ENCODE measurements around the gene RNF17. TPM values are rescaled to one million over a fixed set of nuclear protein-coding genes. Genes with fewer than 3 reads are reported as not detected.

The RNF17 gene
- total and polyA plus RNA-seq, 2 of the 8 experiments (the other 6 are each of a cell fraction or from before 2014, with no cell fraction given), result not detected

GRCh38 chr13:24925318-24926231 lies 161.6 kb downstream of the RNF17 start:
- ChIA-PET CTCF (ENCODE audit: partially characterized antibody) (interaction anchor here (1.7 kb wide), 1 partner anchor 80 kb away, joined by 3 read pairs; no protein-coding TSS in a partner anchor), POLR2A (ENCODE audit: partially characterized antibody) (interaction anchor here (1.1 kb wide), 1 partner anchor 36 kb away, joined by 3 read pairs; no protein-coding TSS in a partner anchor)
- H2BK20ac ChIP-seq (ENCODE audit: low read length), result no peak overlapping the region
- no peak overlapping the region for H2BK15ac ChIP-seq (ENCODE audit: low read length)
- H4K20me1 ChIP-seq (replicated peaks in 1 of 2; ENCODE audit: control insufficient read depth in 1 of 2, insufficient read depth in 2 of 2, low read length in 2 of 2), result peaks cover 0 to 2% of the 10 kb centered on the region in 2 experiments
- H2AFZ ChIP-seq (ENCODE audit: low read length), result no peak overlapping the region
- FAIRE-seq (no peak), DNase-seq (ENCODE audit: low read depth in 1 of 2, low spot score in 2 of 2) (no peak)
- H3K56ac ChIP-seq (replicated peaks; ENCODE audit: insufficient read length, low read depth, low read length), result no peak overlapping the region
- no peak overlapping the region for H3K18ac ChIP-seq (ENCODE audit: extremely low read depth, low read length)
- no peak overlapping the region for H4K91ac ChIP-seq (replicated peaks; ENCODE audit: insufficient read length, low read length)
- H3K14ac ChIP-seq (ENCODE audit: insufficient read length), result no peak overlapping the region
- H2BK120ac ChIP-seq (replicated peaks; ENCODE audit: low read depth, low read length), result no peak overlapping the region
- no peak overlapping the region for H2BK12ac ChIP-seq (ENCODE audit: low read depth, low read length)
- peaks cover 3% of the 10 kb centered on the region; the same call in 1 of the 2 replicates for H3K23me2 ChIP-seq (ENCODE audit: low read depth, low read length)
- H3K23ac ChIP-seq (ENCODE audit: insufficient read length), result no peak overlapping the region
- H3K79me1 ChIP-seq (ENCODE audit: low read depth, low read length), result peaks cover 3% of the 10 kb centered on the region; the same call in 1 of the 2 replicates
- H4K8ac ChIP-seq (ENCODE audit: extremely low read depth, insufficient read depth, low read length), result no peak overlapping the region
- H4K5ac ChIP-seq (ENCODE audit: insufficient read length, low read depth, low read length), result no peak overlapping the region
- peaks cover 0 to 17% of the 10 kb centered on the region in 2 experiments; a peak in 2 of 4 replicates for H3K79me2 ChIP-seq (ENCODE audit: control insufficient read depth in 1 of 2, insufficient read depth in 2 of 2, low read length in 2 of 2)
- no peak overlapping the region for H3K4ac ChIP-seq (replicated peaks; ENCODE audit: insufficient read length, low read depth, low read length)
- H3K4me1 ChIP-seq (replicated peaks in 1 of 4; ENCODE audit: control insufficient read depth in 3 of 4, insufficient read depth in 4 of 4, low read length in 3 of 4), result peaks cover 0 to 2% (median 2%) of the 10 kb centered on the region in 4 experiments; a peak in 2 of 7 replicates
- H2BK5ac ChIP-seq (ENCODE audit: low read depth, low read length), result no peak overlapping the region
- H3K4me3 ChIP-seq (ENCODE audit: extremely low read depth in 1 of 4, insufficient read depth in 2 of 4, low read depth in 3 of 4, low read length in 4 of 4), result no peak overlapping the region
- no peak overlapping the region for H3K9ac ChIP-seq (replicated peaks in 1 of 4; ENCODE audit: extremely low read depth in 1 of 4, low read depth in 3 of 4, low read length in 3 of 4)
- H3K4me2 ChIP-seq (ENCODE audit: insufficient read depth in 1 of 2, low read depth in 2 of 2, low read length in 2 of 2), result no peak overlapping the region
- H3K27ac ChIP-seq (ENCODE audit: low read depth, low read length), result no peak overlapping the region
- no peaks in the 10 kb centered on the region for H3K27me3 ChIP-seq (replicated peaks in 1 of 4; ENCODE audit: control insufficient read depth in 3 of 4, extremely low read depth in 1 of 4, insufficient read depth in 3 of 4, low read length in 3 of 4)
- H2AK5ac ChIP-seq (ENCODE audit: low read depth, low read length), result no peak overlapping the region
- no peaks in the 10 kb centered on the region for H3K36me3 ChIP-seq (ENCODE audit: control insufficient read depth in 2 of 4, insufficient read depth in 4 of 4, low read length in 3 of 4)
- 87% methylated on average over 15 of the region's 15 CpGs; no CpG with 5 or more reads in 1 of the 2 experiments for WGBS, 2 experiments (ENCODE audit: extremely low coverage in 1 of 2, insufficient coverage in 1 of 2, insufficient read length in 1 of 2, insufficient replicate concordance in 2 of 2, low coverage in 1 of 2, low lambda C conversion rate in 2 of 2, missing lambda C conversion rate in 1 of 2)
- no peaks in the 10 kb centered on the region for H3K9me3 ChIP-seq (ENCODE audit: insufficient read depth in 2 of 2, low read depth in 1 of 2, low read length in 1 of 2)
- TF ChIP-seq, protein P1, sequence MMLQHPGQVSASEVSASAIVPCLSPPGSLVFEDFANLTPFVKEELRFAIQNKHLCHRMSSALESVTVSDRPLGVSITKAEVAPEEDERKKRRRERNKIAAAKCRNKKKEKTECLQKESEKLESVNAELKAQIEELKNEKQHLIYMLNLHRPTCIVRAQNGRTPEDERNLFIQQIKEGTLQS (IDR thresholded peaks at IDR 0.05; ENCODE audit: insufficient read depth, low read depth, low read length), result no peak
- TF ChIP-seq CTBP2 (IDR thresholded peaks at IDR 0.05; ENCODE audit: borderline replicate concordance, insufficient read depth, insufficient read length, low read length) (no peak), MAFK (IDR thresholded peaks at IDR 0.05; ENCODE audit: low read depth, low read length) (no peak), RBBP5 (IDR thresholded peaks at IDR 0.05; ENCODE audit: borderline replicate concordance, low read depth, low read length) (no peak), TEAD4 (IDR thresholded peaks at IDR 0.05; ENCODE audit: low read depth, low read length) (no peak), SUZ12 (IDR thresholded peaks at IDR 0.05; ENCODE audit: low read length) (no peak), MAX (IDR thresholded peaks at IDR 0.05) (no peak), SP1 (IDR thresholded peaks at IDR 0.05; ENCODE audit: low read depth, low read length) (no peak), CBX5 (IDR thresholded peaks at IDR 0.05; ENCODE audit: low read depth, low read length) (no peak), CHD2 (IDR thresholded peaks at IDR 0.05; ENCODE audit: low read length) (no peak), SRF (IDR thresholded peaks at IDR 0.05; ENCODE audit: low read depth, low read length) (no peak)
